Testis (tissue), 2 donors: ENCODE data around the gene TWIST2.

Experiments used
- CTCF ChIP-seq, 3 experiments: fragments of 450-650 bp in 2 of 3; fragments of 200-600 bp in 1 of 3; sonication (generic) in 1 of 3; IDR thresholded peaks; one replicate each; pipeline ENCODE4 v1.5.1; 2016 to 2019; ENCODE audit warnings: antibody characterized with exemption in 3 of 3, mild to moderate bottlenecking in 2 of 3, moderate library complexity in 1 of 3
- POLR2A ChIP-seq: fragments of 450-650 bp; IDR thresholded peaks from one replicate; pipeline ENCODE4 v1.6.1; 2017; ENCODE audit warnings: antibody characterized with exemption, mild to moderate bottlenecking, moderate library complexity

GRCh38 chr2:238906254-238906935, 58.5 kb downstream of the TWIST2 start:
- TF ChIP-seq CTCF (IDR thresholded peaks at IDR 0.05) (no peak), POLR2A (no peak)
